Measurements from ENCODE around the gene SPATA19.

SPATA19 gene

DNA sequence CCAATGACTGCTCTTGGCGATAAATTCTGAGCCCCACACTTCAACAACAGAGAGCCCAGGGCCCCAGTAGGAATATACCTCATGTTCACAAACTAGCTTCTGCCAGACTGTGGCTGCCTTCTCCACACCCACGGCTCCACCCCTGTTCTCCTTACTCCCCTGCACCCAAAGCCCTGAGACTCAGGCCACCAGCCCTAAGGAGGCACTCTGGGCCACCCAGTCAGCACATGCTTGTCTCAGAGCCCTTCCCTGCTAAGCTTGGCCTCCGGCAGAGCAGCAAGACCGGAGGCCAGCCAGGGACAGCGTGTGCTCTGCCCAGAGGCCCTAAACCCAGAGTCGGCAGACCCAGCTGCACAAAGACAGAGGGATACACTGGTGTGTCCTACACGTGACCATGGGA is 27.9 kb downstream of the SPATA19 start:
- DNase-seq (ENCODE audit: low read depth), result no peak

DNA sequence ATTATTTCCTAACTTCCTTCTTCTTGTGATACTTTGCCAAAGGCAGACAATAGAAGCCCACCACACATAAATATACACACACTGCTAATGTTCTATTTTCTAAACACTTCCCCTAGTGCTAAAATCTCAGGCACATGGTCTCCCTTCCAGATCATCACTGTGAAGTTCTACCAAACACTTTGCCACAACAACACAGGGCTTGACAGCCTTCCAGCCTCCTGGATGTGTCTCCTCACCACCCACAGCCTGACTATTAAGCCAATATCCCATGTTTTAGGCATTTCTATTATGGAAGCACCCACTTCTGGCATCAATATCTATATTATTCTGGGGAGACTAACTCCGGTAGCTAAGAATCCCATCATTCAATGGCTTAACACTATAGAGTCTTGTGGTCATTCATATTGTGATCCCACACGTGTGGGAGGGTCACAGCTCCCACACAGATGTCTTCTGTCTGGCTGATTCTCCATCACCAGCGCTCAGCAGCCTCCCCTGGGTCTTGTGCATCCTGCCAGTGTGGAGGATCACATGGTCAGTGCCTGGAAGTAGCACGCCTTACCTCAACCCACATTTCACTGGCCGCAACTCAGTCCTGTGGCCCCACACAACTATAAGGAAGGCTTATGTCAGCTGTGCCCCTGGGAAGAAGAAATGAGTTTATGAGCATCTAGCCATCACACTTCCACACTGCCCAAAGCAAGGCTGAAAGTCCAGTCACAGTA is 29.0 kb downstream of the SPATA19 start:
- no peak for DNase-seq (ENCODE audit: low read depth)

DNA sequence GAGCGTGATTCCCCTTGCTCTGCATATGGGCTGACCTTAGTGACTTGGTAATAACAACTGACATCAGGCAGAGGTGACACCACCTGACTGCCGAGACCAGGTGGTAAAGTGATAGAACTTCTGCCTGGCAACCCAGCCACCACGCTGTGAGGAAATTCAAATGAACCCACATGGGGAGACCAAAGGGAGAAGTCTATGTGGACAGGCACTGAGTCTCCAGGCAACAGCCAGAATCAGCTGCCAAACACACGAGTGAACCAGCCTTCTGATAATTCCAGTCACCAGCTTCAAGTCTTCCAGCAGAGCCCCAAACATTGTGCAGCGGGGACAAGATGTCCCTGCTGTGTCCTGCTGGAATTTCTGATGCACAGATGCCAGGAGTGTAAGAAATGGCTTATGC is 29.7 kb downstream of the SPATA19 start:
- DNase-seq (ENCODE audit: low read depth), result no peak

GRCh38 chr11:133814588-133815100 is 30.7 kb downstream of the SPATA19 start:
- DNase-seq (ENCODE audit: low read depth), result no peak

- DNase-seq (ENCODE audit: low read depth), result no peak
Observed at GRCh38 chr11:133811850-133812685, 33.2 kb downstream of the SPATA19 start.

DNA sequence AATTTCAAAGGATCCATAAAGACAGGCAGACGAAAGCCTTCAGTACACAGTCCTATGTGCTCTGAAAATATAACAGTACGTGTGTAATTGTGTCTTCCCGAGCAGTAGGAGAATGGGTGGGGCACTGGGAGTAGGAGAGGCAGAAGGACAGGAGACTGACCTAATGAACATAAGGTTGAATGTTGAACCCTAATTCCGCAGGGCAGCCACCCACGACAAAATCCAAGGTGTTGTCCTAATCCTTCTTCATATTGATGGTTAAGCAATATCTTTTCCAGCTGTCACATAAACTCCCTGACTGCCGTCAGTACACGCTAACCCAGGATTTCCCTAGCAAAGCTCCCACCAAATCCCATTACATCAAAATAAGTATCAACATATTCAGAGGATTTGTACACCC is 34.5 kb downstream of the SPATA19 start:
- DNase-seq (ENCODE audit: low read depth), result no peak

DNA sequence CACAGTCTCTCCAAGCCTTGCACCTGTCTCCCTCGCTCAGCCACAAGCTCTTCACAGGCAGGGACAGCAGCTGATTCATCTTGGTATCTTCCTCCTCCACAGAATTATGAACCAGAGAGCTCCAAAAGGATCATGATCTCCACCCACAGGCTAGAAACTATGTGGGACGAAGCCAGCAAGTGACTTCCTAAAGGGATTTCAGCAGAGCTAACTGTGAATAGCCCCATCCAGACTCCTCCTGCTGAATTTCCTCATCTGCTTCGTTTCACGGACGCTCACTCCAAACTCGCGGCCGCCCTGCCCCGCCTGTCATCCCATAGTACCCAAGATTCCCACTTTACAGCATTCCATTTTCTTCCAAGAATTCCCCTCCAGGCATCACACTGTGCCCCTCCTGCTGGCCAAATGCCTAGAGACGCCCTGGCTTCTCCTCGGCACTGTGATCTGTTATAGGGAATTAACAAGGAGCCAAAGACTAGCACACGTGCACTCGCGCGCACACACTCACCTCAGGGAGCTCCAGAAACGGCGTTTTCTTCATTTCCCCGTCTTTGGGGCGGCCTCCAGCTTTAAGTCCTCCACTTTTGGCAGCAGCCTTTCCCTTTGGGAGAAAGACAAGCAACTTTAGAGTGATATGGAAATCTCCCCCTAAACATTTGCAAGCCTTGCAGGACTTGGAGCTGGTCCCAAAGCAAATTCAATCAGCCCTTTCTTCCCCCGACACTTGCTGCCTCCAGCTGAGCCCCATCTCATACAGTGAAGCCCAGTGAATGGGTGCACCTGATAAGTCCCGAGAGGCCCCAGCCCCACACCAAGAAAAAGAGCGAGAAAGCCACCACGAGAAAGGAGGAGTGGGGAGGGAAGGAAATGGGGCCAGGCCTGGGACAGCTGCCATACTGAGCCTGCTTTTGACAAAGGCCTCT is 35.5 kb downstream of the SPATA19 start:
- DNase-seq (ENCODE audit: low read depth), result no peak

GRCh38 chr11:133808393-133809140 is 36.7 kb downstream of the SPATA19 start:
- no peak for DNase-seq (ENCODE audit: low read depth)

DNA sequence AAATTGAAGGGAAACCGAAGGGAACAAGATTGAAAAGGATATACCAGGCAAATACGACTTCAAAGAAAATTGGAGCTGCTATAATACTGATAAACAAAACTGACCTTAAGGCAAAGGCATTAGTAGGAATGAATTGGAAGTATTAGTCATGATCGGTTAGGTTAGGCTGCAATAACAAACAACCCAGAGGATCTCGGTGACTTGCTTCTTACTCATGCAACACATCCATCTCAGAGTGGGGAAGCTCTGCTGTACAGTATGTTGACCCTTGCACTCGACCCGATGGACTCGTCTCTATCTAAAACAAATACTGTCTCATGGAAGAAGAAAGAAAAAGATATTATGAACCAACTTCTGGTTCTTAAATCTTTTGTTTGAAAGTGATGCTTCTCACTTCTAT is 42.3 kb downstream of the SPATA19 start:
- DNase-seq (ENCODE audit: low read depth), result no peak

GRCh38 chr11:133801356-133801755 is 44.0 kb downstream of the SPATA19 start:
- no peak for DNase-seq (ENCODE audit: low read depth)

- no peak for DNase-seq (ENCODE audit: low read depth)
Observed at GRCh38 chr11:133800666-133801065, 44.6 kb downstream of the SPATA19 start.

DNA sequence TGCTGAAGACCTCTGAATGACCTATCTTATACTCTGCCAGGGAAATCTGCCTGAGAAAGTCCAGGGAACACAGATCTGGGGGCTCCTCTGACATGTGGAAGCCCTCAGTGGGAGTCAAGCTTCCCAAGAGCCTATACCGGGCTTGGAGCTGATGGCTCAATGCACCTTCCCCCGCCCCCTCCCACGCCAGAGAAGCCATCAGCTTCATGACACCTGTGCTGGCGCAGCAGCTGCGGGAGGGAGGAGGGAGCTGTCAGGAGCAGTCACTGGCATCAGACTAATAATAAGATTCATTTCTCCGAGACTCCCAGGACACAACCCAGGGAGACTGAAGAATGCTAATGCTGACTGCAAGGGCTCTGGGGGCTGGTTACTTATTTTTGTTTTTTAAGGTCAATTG is 47.8 kb downstream of the SPATA19 start:
- no peak for DNase-seq (ENCODE audit: low read depth)

- no peak for DNase-seq (ENCODE audit: low read depth)
Observed at GRCh38 chr11:133796043-133796795, 49.1 kb downstream of the SPATA19 start.

- DNase-seq (ENCODE audit: low read depth), result no peak
Observed at GRCh38 chr11:133795088-133795487, 50.2 kb downstream of the SPATA19 start.

DNA sequence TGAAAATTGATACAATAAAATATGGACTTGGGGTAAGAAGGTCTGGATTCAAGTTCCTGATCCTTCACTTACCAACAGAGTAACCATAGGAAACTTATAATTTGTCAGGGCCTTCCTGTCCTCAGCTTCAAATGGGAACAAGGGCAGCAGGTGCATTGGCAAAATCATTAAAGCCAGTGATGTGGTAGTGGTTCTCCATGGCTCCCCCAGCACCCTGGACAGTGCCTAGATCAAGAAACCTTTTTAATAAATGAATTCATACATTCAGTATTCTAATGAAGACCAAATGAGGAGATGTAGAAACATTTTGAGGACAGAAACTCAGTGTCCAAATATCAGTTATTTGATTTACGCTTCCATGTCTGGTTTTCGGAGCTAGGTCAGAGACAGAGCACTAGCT is 51.1 kb downstream of the SPATA19 start:
- no peak for DNase-seq (ENCODE audit: low read depth)

- no peak for DNase-seq (ENCODE audit: low read depth)
Observed at GRCh38 chr11:133793271-133794035, 51.9 kb downstream of the SPATA19 start.

- no peak for DNase-seq (ENCODE audit: low read depth)
Observed at GRCh38 chr11:133790995-133791394, 54.3 kb downstream of the SPATA19 start.
